GM12891 (cell line): ENCODE data around the gene TSPAN18.

Experiments used
- DNase-seq: peaks from one replicate; pipeline ENCODE4 v3.0.0; 2011; ENCODE audit warnings: low spot score; ENCODE audit not compliant: insufficient read length
- FAIRE-seq: peaks from 2 replicates; lab custom pipeline; 2011; peaks lifted over from hg19 to GRCh38; lab: Jason Lieb, UNC
- PAX5 ChIP-seq: IDR thresholded peaks from 2 replicates; pipeline ENCODE4 v1.6.1; 2011; ENCODE audit warnings: low read length, moderate library complexity, mild to moderate bottlenecking; ENCODE audit not compliant: insufficient read depth, severe bottlenecking
- POLR2A ChIP-seq: IDR thresholded peaks from 2 replicates; pipeline ENCODE4 v1.6.1; 2011; ENCODE audit warnings: low read depth, low read length, control low read depth
- POLR2AphosphoS5 ChIP-seq: IDR thresholded peaks from 2 replicates; pipeline ENCODE4 v1.6.1; 2011; ENCODE audit warnings: low read depth, low read length, control low read depth
- POU2F2 ChIP-seq: IDR thresholded peaks from 2 replicates; pipeline ENCODE4 v1.6.1; 2011; ENCODE audit warnings: low read depth, mild to moderate bottlenecking, control low read depth, low read length, moderate library complexity
- SPI1 ChIP-seq: IDR thresholded peaks from 2 replicates; pipeline ENCODE4 v1.6.1; 2011; ENCODE audit warnings: low read depth, low read length, control low read depth
- TAF1 ChIP-seq: IDR thresholded peaks from 2 replicates; pipeline ENCODE4 v1.6.1; 2011; ENCODE audit warnings: low read depth, low read length, control low read depth

Gene TSPAN18

DNA sequence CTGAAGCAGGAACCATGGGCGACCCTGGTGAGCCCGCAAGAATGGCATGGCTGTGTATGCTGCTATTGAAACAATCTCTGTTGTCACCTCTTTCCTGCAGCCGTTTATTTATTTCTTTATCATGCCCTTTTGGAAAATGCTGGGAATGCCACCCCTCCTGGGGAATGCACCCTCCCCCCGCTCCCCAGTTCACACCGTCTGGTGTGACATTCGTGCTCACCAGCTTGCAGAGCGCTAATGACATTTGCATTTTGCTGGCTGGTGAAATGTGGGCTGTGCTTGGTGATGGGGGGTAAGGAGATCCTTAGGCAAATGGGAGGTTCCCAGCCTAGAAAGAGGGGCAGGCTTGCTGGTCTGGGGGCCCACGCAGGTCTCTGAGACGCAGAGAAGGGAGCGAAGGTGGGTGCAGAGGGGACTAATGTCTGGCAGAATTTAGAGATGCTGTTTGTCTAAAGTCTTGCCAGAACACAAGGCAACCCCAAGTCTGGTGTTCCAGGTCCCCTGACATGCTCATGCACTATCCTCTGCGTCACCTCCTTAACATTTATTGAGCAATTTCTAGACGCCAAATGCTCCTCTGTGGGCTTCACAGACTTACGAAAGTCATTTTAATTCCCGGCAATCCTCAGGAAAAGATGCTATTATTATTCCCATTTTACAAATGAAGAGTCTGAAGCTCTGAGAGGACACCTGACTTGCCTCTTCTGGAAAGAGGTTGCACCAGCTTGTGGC lies 132.2 kb downstream of the TSPAN18 start:
- TF ChIP-seq PAX5 (no peak), SPI1 (no peak), TAF1 (no peak), POU2F2 (no peak), POLR2A (no peak), POLR2AphosphoS5 (no peak)
- DNase-seq = no peak
- FAIRE-seq = no peak

DNA sequence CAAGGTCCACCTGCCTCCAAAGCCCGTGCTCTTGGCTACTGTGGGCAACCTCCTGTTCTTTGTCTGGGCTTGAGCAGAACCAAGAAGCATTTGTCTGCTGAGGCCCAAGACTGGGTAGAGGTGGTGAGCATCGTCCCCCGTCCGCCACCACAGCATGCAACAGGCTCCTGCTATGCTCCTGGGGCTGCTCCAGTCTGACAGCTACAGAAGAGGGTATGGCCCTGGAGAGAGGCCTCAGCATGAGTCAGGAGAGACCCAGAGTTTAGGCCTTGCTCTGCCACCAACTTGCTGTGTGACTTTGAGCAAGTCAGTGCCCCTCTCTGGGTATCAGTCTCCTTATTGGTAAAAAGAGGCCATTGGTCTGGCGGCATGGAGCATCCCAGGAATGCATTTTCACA lies 132.8 kb downstream of the TSPAN18 start:
- TF ChIP-seq POU2F2 (no peak), SPI1 (no peak), PAX5 (no peak), POLR2AphosphoS5 (no peak), TAF1 (no peak), POLR2A (no peak)
- DNase-seq = no peak
- no peak for FAIRE-seq

DNA sequence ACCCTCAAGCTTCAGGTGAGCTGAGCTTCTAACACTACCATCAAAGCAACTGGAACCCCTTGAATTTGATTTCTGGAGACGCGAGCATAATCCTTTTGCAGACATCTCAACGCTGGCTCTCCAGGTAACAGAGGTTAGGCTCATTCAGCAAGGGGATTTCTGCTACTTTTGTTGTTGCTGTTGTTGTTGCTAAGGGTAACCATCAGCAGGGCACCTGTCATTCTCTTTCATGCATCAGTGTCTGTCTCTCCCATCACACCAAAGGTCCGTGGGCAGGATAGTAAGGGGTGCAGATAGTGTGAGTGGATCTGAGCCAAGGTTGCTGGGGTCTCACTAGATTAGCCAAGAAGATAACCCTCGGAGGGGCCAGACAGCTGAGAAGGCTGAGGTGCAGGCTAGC lies 133.6 kb downstream of the TSPAN18 start:
- no peak for FAIRE-seq
- TF ChIP-seq POLR2AphosphoS5 = no peak
- TF ChIP-seq PAX5 = no peak
- TF ChIP-seq SPI1 = no peak
- no peak for TF ChIP-seq POLR2A
- TF ChIP-seq POU2F2 = no peak
- no peak for TF ChIP-seq TAF1
- DNase-seq = no peak

DNA sequence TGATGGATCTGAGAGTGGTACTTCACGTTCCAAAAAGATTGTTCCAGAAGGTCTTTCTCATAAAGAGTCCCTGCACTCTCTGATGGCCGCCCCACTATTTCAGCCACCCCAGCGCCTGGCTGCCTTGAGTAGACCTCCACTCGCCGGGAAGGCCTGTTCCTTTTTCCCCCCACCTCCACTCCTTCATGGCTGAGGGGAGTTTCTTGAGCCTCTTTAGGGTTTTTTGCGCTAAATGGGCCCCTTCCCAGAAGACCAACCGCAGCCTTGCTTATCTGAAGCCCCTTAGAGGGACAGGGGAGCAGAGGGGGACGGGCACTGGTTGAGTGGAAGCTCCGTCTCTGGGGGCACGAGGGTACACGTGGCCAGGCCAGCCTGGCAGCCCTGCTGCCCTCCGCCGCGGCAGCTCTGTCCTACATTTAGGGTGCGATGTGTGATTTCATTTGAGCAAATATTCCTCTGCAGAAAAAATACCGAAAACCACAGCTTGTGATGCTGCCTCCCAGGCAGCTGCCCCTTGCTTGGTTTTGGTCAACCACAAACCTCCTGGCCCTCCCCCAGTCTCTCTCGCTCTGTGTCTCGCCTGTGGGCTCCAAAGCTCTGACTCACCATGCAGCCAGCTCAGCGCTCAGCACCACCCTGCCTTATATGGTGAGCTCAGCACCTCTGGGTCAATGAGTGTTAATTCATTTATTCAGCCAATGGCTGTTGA lies 135.2 kb downstream of the TSPAN18 start:
- FAIRE-seq (peak; percentile 98), DNase-seq (peak; percentile 88)
- TF ChIP-seq POU2F2 = peak; percentile 68
- no peak for TF ChIP-seq POLR2AphosphoS5
- TF ChIP-seq POLR2A = no peak

DNA sequence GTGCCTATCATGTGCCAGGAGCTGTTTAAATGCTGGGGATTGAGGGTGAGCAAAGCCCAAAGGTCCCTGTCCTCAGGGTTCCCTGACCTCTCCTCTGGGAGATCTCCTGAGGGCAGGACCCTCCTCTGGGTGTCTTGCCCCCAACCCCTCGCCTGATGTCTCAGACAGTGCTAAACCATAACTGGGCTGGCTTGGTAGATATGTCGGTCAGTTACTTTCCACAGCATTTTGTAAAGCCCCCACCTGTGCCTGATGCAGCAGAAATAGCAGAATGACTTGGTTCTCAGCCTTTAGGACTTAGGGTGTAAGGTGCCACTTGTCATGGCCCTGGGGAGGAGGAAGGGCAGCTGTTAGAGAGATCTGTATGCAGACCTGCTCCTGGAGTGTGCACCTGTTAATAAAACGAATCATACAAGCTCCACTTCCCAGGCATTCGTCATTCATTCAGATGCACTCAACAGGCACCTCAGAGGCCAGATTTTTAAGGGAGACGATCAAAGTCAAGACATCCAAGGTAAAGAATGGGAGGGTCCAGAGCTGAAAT lies 135.9 kb downstream of the TSPAN18 start:
- TF ChIP-seq PAX5 (no peak), POLR2A (no peak), POLR2AphosphoS5 (no peak), SPI1 (no peak), POU2F2 (no peak), TAF1 (no peak)
- FAIRE-seq = no peak
- no peak for DNase-seq

DNA sequence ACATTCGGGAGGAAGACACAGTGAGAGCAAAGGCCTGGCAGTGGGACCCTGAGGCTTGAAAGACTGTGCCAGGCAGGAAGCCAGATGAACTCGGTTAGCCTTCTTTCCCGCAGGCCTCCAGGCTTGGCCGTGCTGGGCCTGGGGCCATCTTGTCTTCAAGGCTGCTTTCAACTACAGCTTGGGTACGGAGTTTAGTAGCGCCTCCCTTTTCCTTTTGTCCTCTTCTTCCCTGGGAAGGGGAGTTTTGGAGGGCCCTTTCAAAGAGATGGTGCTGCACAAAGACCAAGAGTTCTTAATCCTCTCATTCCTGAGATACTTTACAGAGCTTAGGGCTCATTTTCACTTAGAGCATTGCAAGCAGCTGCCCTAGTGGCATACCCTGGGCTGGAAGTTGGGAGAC lies 136.5 kb downstream of the TSPAN18 start:
- no peak for TF ChIP-seq POU2F2
- no peak for TF ChIP-seq POLR2AphosphoS5
- TF ChIP-seq SPI1 = no peak
- TF ChIP-seq PAX5 = no peak
- no peak for TF ChIP-seq TAF1
- TF ChIP-seq POLR2A = no peak
- FAIRE-seq = no peak

DNA sequence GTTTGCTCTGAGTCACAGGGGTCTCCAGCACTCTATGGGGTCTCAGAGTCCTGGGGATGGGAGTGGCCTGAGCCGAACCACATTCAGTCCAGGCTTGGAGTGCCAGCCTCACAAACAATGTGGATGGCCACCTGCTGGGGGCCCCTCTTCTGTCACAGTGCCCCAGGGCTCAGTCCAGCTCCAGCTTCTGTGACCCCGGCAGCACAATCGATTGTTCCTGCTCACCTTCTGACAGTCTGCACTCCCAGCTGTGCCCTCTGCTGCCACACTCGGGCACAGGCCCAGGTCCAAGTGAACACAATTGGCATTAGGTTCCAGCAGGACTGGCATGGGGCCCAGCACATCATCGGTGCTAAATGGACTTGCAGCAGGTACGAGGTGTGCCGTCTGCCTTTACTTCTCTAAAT lies 139.1 kb downstream of the TSPAN18 start:
- no peak for FAIRE-seq
- TF ChIP-seq PAX5 (no peak), POU2F2 (no peak), TAF1 (no peak), POLR2A (no peak), POLR2AphosphoS5 (no peak), SPI1 (no peak)
- no peak for DNase-seq

More for the DNA sequence above, 136.5 kb downstream of the TSPAN18 start:
- DNase-seq = no peak

DNA sequence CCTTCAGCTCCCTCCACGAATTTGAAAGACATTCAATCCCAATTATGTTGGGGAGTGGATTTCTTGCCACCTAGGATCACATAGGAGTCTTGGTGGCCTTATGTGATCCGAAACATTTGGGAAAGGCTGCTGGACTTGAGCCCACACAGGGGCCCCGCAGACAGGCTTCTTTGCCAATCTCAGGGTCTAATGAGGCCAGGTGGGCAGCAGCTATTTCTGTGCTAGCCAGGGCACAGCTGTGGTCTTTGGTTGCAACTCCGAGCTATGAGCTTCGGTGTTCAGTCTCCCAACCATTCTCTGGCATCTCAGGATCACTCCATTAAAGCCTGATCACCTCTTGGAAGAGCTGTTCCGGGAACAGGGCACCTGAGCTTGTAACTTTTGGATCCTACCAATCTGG lies 139.5 kb downstream of the TSPAN18 start:
- DNase-seq (no peak), FAIRE-seq (no peak)
- TF ChIP-seq SPI1 (no peak), POLR2AphosphoS5 (no peak)

DNA sequence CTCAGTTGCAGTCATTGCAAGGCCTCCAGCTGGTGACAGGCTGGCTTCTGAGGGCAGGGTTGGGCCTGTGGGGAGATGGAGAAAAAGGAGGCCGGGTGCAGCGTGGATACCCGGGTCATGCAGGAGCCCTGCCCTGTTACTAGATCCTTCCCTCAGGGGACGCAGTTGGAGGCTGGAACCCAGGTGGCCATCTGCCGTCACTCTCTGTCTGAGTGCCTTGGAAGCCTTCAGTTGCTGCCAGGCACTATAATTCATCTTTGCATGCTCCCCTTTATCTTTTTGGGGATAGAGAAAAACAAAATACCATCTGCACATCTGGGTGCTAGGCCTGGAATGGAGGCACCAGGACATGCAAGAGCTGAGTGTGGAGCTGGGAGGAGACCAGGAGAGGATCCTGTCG lies 141.3 kb downstream of the TSPAN18 start:
- TF ChIP-seq SPI1 = no peak
- no peak for TF ChIP-seq PAX5
- no peak for TF ChIP-seq POLR2A
- no peak for TF ChIP-seq POU2F2
- TF ChIP-seq TAF1 = no peak
- TF ChIP-seq POLR2AphosphoS5 = no peak
- no peak for DNase-seq

More for the DNA sequence above, 141.3 kb downstream of the TSPAN18 start:
- no peak for FAIRE-seq
